CD4-positive, CD25-positive, alpha-beta regulatory T cell (primary cell): ENCODE measurements around the gene KCNC1. TPM values are rescaled to one million over a fixed set of nuclear protein-coding genes. Genes with fewer than 3 reads are reported as not detected.

Experiments
- ATAC-seq, 2 donors: fragments of 150-1000 bp; cut with Tn5 transposase; one replicate each; pipeline ENCODE4 v1.10.0; 2021; ENCODE audit warnings: low read depth in 2 of 2, moderate number of reproducible peaks in 2 of 2, moderate library complexity in 1 of 2
- DNase-seq, 3 donors: peaks; one replicate each; pipeline versions ENCODE4 v3.0.0 to v3.0.0-alpha.2; 2012 to 2022; ENCODE audit warnings: mixed read lengths in 1 of 3
- H3K27ac ChIP-seq: one replicate; pipeline ENCODE4 v1.7.0; 2013; ENCODE audit warnings: mild to moderate bottlenecking, low read length; ENCODE audit not compliant: insufficient read depth, poor library complexity, severe bottlenecking
- H3K27me3 ChIP-seq: one replicate; pipeline ENCODE4 v1.7.0; 2013; ENCODE audit warnings: low read length; ENCODE audit not compliant: control insufficient read depth, insufficient read depth
- H3K36me3 ChIP-seq: one replicate; pipeline ENCODE4 v1.7.0; 2013; ENCODE audit warnings: mild to moderate bottlenecking, low read length, moderate library complexity; ENCODE audit not compliant: control insufficient read depth, insufficient read depth
- H3K4me1 ChIP-seq: 2 replicates; pipeline ENCODE4 v1.7.0; 2013; ENCODE audit warnings: mild to moderate bottlenecking, low read length; ENCODE audit not compliant: insufficient read depth, control insufficient read depth, poor library complexity, severe bottlenecking
- H3K4me3 ChIP-seq: one replicate; pipeline ENCODE4 v1.7.0; 2013; ENCODE audit warnings: low read depth, mild to moderate bottlenecking, low read length, moderate library complexity
- H3K9me3 ChIP-seq, 2 experiments: 1 replicate in 1 of 2; 2 replicates in 1 of 2; pipeline ENCODE4 v1.7.0; 2013; ENCODE audit warnings: low read length in 2 of 2, mild to moderate bottlenecking in 1 of 2, moderate library complexity in 1 of 2; ENCODE audit not compliant: control insufficient read depth in 2 of 2
- H3K27ac Mint-ChIP-seq, 3 donors: one replicate each; pipeline ENCODE4 v1.8.0; 2020 to 2022; ENCODE audit warnings: mild to moderate bottlenecking in 3 of 3, mixed read lengths in 3 of 3, moderate library complexity in 2 of 3
- H3K27me3 Mint-ChIP-seq: one replicate; pipeline ENCODE4 v1.8.0; 2022; ENCODE audit warnings: mild to moderate bottlenecking, mixed read lengths
- H3K36me3 Mint-ChIP-seq: one replicate; pipeline ENCODE4 v1.8.0; 2020; ENCODE audit warnings: mixed read lengths
- H3K4me1 Mint-ChIP-seq, 4 donors: one replicate each; pipeline ENCODE4 v1.8.0; 2020 to 2022; ENCODE audit warnings: mixed read lengths in 4 of 4, mild to moderate bottlenecking in 1 of 4
- H3K4me3 Mint-ChIP-seq, 4 donors: one replicate each; pipeline ENCODE4 v1.8.0; 2020 to 2022; ENCODE audit warnings: mild to moderate bottlenecking in 4 of 4, mixed read lengths in 4 of 4, moderate library complexity in 3 of 4
- H3K9me3 Mint-ChIP-seq, 7 donors: one replicate each; pipeline ENCODE4 v1.8.0; 2020 to 2022; ENCODE audit warnings: mixed read lengths in 7 of 7, mild to moderate bottlenecking in 3 of 7, moderate library complexity in 2 of 7
- polyA plus RNA-seq, 4 donors: library from polyadenylated mRNA; unstranded; fragments of 300-500 nt; fragmentation: Illumina TruSeq; gene quantifications; one replicate each; pipeline ENCODE4 v1.2.3, GENCODE V29; 2021
- total RNA-seq: library from RNA; stranded (reverse); gene quantifications from one replicate; pipeline ENCODE4 v1.2.3, GENCODE V29; 2022

The KCNC1 gene
- total and polyA plus RNA-seq, 5 donors from 2014 or later, result 0.22 to 1.2 (median 0.47) TPM; not detected in 2

DNA sequence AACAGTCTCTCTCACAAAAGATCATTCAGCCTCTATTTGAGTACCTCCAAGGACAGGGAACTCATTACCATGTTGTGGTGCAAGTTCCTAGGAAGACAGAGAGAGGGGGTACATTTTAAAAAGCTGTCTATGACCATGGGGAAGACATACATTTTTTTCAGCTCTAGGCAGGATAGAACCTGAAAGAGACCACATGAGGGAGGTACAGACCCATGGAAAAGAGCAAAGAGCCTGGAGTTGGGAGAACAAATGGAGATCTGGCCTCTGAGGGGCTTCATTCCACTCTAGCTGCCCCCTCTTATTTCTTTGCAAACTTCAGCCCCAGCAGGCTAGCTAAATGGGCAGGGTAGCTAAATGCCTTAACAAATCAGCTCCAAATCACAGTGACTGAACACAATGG lies 36.3 kb downstream of the KCNC1 start:
- Histone ChIP-seq H3K27me3 (no peaks in the 10 kb centered on the region), H3K4me3 (no peak overlapping the region), H3K9me3 (no peaks in the 10 kb centered on the region), H3K36me3 (no peaks in the 10 kb centered on the region), H3K27ac (no peak overlapping the region), H3K4me1 (no peaks in the 10 kb centered on the region)
- peaks cover 0 to 2% (median 0%) of the 10 kb centered on the region in 4 donors for H3K4me1 Mint-ChIP-seq
- H3K4me3 Mint-ChIP-seq, result no peak overlapping the region
- H3K36me3 Mint-ChIP-seq, result no peaks in the 10 kb centered on the region
- no peak for DNase-seq
- H3K27me3 Mint-ChIP-seq, result no peaks in the 10 kb centered on the region
- no peak for ATAC-seq
- no peak overlapping the region for H3K27ac Mint-ChIP-seq
- H3K9me3 Mint-ChIP-seq, result no peaks in the 10 kb centered on the region

DNA sequence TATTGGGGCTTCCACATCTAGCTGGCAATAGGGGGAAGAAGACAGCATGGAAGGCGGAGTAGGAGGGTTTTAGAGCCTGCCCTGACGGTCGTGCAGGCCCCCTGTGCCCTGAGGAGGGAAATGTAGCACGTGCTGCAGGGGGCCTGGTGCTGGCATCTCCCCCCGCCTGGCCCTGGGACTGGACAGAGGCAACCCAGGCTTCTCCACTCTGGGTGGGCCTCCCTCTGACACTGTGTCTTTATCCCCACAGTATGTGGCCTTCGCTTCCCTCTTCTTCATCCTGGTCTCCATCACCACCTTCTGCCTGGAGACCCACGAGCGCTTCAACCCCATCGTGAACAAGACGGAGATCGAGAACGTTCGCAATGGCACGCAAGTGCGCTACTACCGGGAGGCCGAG lies 36.8 kb downstream of the KCNC1 start:
- Mint-ChIP-seq H3K4me1 (peaks cover 0 to 2% (median 0%) of the 10 kb centered on the region in 4 donors), H3K36me3 (no peaks in the 10 kb centered on the region), H3K27me3 (no peaks in the 10 kb centered on the region), H3K27ac (peak overlapping the region in 1 of 3 donors; percentile 32), H3K9me3 (no peaks in the 10 kb centered on the region), H3K4me3 (no peak overlapping the region)
- H3K4me1 ChIP-seq, result no peaks in the 10 kb centered on the region
- H3K27me3 ChIP-seq, result no peaks in the 10 kb centered on the region
- H3K9me3 ChIP-seq, result no peaks in the 10 kb centered on the region
- no peak overlapping the region for H3K27ac ChIP-seq
- no peak for ATAC-seq
- no peak overlapping the region for H3K4me3 ChIP-seq
- H3K36me3 ChIP-seq, result no peaks in the 10 kb centered on the region
- DNase-seq, result no peak

DNA sequence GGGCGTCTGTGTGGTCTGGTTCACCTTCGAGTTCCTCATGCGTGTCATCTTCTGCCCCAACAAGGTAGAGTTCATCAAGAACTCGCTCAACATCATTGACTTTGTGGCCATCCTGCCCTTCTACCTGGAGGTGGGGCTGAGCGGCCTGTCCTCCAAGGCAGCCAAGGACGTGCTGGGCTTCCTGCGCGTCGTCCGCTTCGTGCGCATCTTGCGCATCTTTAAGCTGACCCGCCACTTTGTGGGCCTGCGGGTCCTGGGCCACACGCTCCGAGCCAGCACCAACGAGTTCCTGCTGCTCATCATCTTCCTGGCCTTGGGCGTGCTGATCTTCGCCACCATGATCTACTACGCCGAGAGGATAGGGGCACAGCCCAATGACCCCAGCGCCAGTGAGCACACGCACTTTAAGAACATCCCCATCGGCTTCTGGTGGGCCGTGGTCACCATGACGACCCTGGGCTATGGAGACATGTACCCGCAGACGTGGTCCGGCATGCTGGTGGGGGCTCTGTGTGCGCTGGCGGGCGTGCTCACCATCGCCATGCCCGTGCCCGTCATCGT lies 37.3 kb downstream of the KCNC1 start:
- no peak overlapping the region for H3K27ac ChIP-seq
- Mint-ChIP-seq H3K9me3 (no peaks in the 10 kb centered on the region), H3K36me3 (no peaks in the 10 kb centered on the region), H3K27me3 (no peaks in the 10 kb centered on the region), H3K4me3 (peak overlapping the region in 1 of 4 donors; percentile 17), H3K27ac (peak overlapping the region in 1 of 3 donors; percentile 32), H3K4me1 (peaks cover 0 to 2% (median 0%) of the 10 kb centered on the region in 4 donors)
- ATAC-seq, result no peak
- DNase-seq, result no peak
- no peaks in the 10 kb centered on the region for H3K27me3 ChIP-seq
- H3K9me3 ChIP-seq, result no peaks in the 10 kb centered on the region
- no peaks in the 10 kb centered on the region for H3K36me3 ChIP-seq
- no peaks in the 10 kb centered on the region for H3K4me1 ChIP-seq
- no peak overlapping the region for H3K4me3 ChIP-seq

DNA sequence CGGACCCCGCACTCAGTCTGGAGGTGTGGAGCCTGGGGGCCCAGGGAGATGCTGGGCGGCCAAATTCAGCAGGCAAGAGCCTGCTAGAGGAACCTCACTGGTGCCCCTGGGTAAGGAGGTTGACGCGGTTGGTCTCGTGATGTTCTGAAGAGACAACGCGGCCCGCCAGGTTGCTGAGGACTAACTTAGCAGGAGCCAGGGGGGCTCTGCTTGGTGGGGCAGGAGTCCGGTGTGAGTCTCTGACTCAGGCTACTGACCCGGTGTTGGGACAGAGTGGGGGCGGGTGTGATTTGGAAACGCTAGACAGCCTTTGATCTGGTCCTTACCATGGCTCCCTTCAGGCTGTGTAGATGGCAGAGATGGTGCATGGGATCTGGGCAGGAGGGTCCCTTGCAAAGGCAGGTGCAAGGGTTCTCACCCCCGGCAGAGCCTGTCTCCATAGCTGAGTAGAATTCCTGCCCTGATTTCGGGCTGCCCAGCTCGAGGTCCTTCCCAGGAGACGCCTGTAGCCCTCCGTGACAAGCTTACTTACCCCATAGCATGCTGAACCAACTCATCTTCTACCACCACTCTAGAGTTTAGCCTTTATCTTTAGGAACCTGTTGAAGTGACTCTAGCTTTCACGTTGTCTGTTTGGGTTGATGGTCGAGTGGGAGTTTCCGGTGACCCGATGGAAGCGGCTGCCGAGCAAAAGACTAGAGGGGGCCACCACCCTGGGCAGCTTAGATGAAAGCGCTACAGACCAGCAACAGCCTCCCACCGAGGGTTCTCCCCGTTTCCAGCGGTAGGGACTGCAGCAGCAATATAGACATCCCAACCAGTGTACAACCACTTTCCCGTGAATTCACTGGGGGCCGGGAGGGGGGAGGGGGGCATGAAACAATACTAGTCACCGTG lies 38.4 kb downstream of the KCNC1 start:
- no peaks in the 10 kb centered on the region for H3K9me3 ChIP-seq
- H3K4me1 Mint-ChIP-seq, result peaks cover 0 to 2% (median 0%) of the 10 kb centered on the region in 4 donors
- no peak for DNase-seq
- H3K27me3 ChIP-seq, result no peaks in the 10 kb centered on the region
- H3K4me3 Mint-ChIP-seq, result no peak overlapping the region
- H3K4me1 ChIP-seq, result no peaks in the 10 kb centered on the region
- H3K36me3 ChIP-seq, result no peaks in the 10 kb centered on the region
- no peaks in the 10 kb centered on the region for H3K9me3 Mint-ChIP-seq
- no peak overlapping the region for H3K27ac ChIP-seq
- ATAC-seq, result no peak
- H3K27me3 Mint-ChIP-seq, result no peaks in the 10 kb centered on the region
- H3K27ac Mint-ChIP-seq, result no peak overlapping the region
- H3K36me3 Mint-ChIP-seq, result no peaks in the 10 kb centered on the region
- H3K4me3 ChIP-seq, result no peak overlapping the region

DNA sequence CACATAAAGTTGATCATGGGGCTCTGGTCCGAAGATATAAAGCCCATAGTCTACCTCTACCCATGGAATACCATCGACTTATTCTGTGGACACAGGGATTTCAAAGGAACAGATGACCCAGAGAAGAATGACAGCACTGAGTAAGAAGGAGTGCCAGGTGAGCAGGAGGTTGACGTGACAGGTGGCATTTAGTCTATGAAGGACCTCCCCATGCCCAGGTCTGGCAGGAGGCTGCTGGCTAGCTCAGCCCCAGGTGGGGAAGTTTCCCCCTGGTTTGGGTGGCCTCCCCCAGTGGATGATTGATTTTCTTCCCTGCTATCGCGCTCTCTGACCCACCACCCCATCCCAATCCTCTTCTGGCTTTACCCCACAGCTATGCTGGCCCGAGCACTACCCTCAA lies 39.1 kb downstream of the KCNC1 start:
- H3K27ac Mint-ChIP-seq, result no peak overlapping the region
- H3K4me1 Mint-ChIP-seq, result peaks cover 0 to 2% (median 0%) of the 10 kb centered on the region in 4 donors
- DNase-seq (no peak), ATAC-seq (no peak)
- Histone ChIP-seq H3K27ac (no peak overlapping the region), H3K9me3 (no peaks in the 10 kb centered on the region), H3K4me1 (no peaks in the 10 kb centered on the region), H3K36me3 (no peaks in the 10 kb centered on the region), H3K27me3 (no peaks in the 10 kb centered on the region), H3K4me3 (no peak overlapping the region)
- no peaks in the 10 kb centered on the region for H3K27me3 Mint-ChIP-seq
- H3K9me3 Mint-ChIP-seq, result no peaks in the 10 kb centered on the region
- no peak overlapping the region for H3K4me3 Mint-ChIP-seq
- H3K36me3 Mint-ChIP-seq, result no peaks in the 10 kb centered on the region

DNA sequence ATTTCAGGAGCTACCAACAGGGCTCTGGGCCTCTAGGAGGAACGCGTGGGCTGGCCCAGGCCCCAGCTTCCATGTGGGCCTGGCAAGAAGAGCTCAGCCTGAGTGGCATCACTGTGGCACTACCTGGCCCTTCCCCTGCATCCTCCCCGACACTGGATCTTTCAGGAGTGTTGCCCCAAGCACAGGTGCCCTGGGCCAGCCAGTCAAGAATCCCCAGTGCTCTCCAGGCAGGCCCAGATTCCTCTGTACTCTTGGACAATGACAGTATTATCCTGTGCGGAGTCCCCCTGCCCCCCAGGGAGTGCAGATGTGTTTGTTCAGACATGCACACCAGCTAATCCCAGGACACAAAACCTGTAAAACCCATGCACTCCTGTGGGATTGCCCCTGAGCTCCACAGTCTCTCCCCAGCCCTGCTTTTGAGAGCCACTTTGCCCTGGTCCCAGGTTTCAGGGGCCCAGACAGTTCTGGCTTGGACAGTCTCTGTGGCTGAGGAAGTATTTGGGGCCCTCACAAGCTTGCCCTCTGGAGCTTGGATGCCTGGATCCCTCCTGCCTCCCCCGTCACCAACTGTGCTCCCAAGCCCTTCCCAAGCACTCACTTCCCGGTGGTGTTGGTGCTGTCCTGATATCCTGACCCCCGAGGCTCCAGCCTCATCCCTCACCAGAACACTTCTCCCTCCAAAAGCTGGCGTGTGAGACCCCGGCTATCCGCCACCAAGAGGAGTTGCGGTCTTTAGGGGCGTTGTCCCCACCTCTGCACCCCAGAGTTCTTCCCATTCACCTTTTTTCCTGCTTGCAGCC lies 39.9 kb downstream of the KCNC1 start:
- no peak overlapping the region for H3K27ac Mint-ChIP-seq

DNA sequence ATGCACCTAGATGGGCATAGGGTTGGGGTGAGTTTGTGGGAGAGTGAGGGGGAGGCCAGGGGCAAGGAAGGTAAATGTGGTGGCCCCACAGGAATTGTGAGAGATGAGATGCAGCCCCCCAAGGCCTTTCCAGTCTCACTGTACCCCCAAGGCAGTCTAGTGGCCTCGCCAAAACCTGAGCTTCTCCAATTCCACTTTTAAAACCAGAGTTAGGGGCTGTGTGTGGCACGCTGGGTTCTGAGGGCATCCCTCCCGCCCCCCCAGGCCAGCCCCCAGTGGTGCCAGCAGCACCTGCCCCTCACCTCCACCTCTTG lies 40.4 kb downstream of the KCNC1 start:
- no peak for ATAC-seq
- no peaks in the 10 kb centered on the region for H3K9me3 ChIP-seq
- H3K27ac ChIP-seq, result no peak overlapping the region
- H3K4me3 ChIP-seq, result no peak overlapping the region
- H3K36me3 Mint-ChIP-seq, result no peaks in the 10 kb centered on the region
- no peaks in the 10 kb centered on the region for H3K36me3 ChIP-seq
- no peak overlapping the region for H3K27ac Mint-ChIP-seq
- H3K27me3 ChIP-seq, result no peaks in the 10 kb centered on the region
- no peak for DNase-seq
- H3K4me1 ChIP-seq, result no peaks in the 10 kb centered on the region
- H3K9me3 Mint-ChIP-seq, result no peaks in the 10 kb centered on the region
- H3K27me3 Mint-ChIP-seq, result no peaks in the 10 kb centered on the region
- peaks cover 0 to 2% (median 0%) of the 10 kb centered on the region in 4 donors for H3K4me1 Mint-ChIP-seq
- H3K4me3 Mint-ChIP-seq, result no peak overlapping the region

More for the DNA sequence above, 39.9 kb downstream of the KCNC1 start:
- Mint-ChIP-seq H3K4me1 (peaks cover 0 to 2% (median 0%) of the 10 kb centered on the region in 4 donors), H3K9me3 (no peaks in the 10 kb centered on the region), H3K4me3 (no peak overlapping the region), H3K27me3 (no peaks in the 10 kb centered on the region), H3K36me3 (no peaks in the 10 kb centered on the region)
- ATAC-seq (no peak), DNase-seq (no peak)
- no peaks in the 10 kb centered on the region for H3K27me3 ChIP-seq
- no peaks in the 10 kb centered on the region for H3K9me3 ChIP-seq
- H3K36me3 ChIP-seq, result no peaks in the 10 kb centered on the region
- no peak overlapping the region for H3K4me3 ChIP-seq
- H3K4me1 ChIP-seq, result no peaks in the 10 kb centered on the region
- H3K27ac ChIP-seq, result no peak overlapping the region
